ENCODE data around the gene SHANK2.

SHANK2 gene

DNA sequence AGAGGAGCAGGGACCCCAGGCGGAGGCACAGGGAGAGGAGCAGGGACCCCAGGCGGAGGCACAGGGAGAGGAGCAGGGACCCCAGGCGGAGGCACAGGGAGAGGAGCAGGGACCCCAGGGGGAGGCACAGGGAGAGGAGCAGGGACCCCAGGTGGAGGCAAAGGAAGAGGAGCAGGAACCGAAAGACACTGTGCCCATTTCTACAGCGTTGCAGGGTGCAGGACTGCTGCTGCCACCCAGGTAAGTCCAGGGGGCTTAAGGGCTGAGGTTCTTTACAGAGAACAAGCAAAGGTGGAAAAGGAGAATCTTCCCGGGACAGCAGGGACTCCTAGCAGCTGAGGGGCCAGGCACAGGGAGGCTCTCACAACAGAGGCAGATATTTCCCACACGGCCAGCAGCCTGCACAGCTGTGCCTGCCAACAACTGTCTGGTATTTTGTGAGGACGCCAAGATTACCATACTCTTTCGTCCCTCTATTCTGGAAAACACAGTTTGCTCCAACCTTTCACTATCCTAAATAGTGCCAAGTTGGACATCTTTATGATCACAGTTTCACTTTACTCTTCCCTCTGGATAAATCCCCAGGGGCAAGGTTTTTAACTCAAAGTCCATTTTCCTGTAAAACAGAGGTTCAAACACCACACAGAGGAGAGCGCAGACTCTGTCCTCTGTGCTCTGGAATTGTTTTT lies 39.4 kb downstream of the SHANK2 start:
- peaks cover 1 to 2% of the 10 kb centered on the region in 2 experiments for H3K4me1 ChIP-seq (ENCODE audit: control insufficient read depth in 1 of 2, insufficient read depth in 2 of 2, low read length in 2 of 2)
- H2BK12ac ChIP-seq (ENCODE audit: low read length), result no peak overlapping the region
- H2AK5ac ChIP-seq (ENCODE audit: low read length), result no peak overlapping the region
- no peak overlapping the region for H4K12ac ChIP-seq (ENCODE audit: low read depth, low read length)
- H4K91ac ChIP-seq (ENCODE audit: low read depth, low read length), result no peak overlapping the region
- peaks cover 0 to 16% of the 10 kb centered on the region in 2 experiments for H3K36me3 ChIP-seq (ENCODE audit: control insufficient read depth in 1 of 2, insufficient read depth in 2 of 2, low read length in 2 of 2)
- H4K8ac ChIP-seq (ENCODE audit: low read depth, low read length), result no peak overlapping the region
- H3K9me3 ChIP-seq (ENCODE audit: insufficient read depth, low read depth, low read length), result no peaks in the 10 kb centered on the region
- H3K27me3 ChIP-seq (ENCODE audit: insufficient read depth, low read length), result no peaks in the 10 kb centered on the region
- no peak overlapping the region for H2AFZ ChIP-seq (ENCODE audit: insufficient read depth, low read length, poor library complexity)
- no peak overlapping the region for H3K27ac ChIP-seq (ENCODE audit: low read depth, low read length)
- H3K79me1 ChIP-seq (ENCODE audit: low read length), result no peaks in the 10 kb centered on the region
- no peak overlapping the region for H2BK120ac ChIP-seq (ENCODE audit: insufficient read depth, low read length, poor library complexity)
- H3K23ac ChIP-seq (ENCODE audit: low read length), result no peak overlapping the region
- no peak overlapping the region for H2BK5ac ChIP-seq (ENCODE audit: low read depth, low read length, poor library complexity)
- no peaks in the 10 kb centered on the region for H3K79me2 ChIP-seq (ENCODE audit: control insufficient read depth, insufficient read depth, low read length, poor library complexity)
- no peak overlapping the region for H3K18ac ChIP-seq (ENCODE audit: low read length)
- no peak overlapping the region for H3K14ac ChIP-seq (ENCODE audit: low read length)
- no peak overlapping the region for H3K4me2 ChIP-seq (ENCODE audit: low read length)
- H3K4ac ChIP-seq (ENCODE audit: low read depth, low read length), result no peak overlapping the region
- DNase-seq, result no peak
- no peak overlapping the region for H3K4me3 ChIP-seq (ENCODE audit: low read depth, low read length)
- no CpG with 5 or more reads among the region's 10 CpGs for WGBS (ENCODE audit: extremely low coverage, insufficient coverage, insufficient read length)
- no peak overlapping the region for H3K9ac ChIP-seq (ENCODE audit: low read length)

DNA sequence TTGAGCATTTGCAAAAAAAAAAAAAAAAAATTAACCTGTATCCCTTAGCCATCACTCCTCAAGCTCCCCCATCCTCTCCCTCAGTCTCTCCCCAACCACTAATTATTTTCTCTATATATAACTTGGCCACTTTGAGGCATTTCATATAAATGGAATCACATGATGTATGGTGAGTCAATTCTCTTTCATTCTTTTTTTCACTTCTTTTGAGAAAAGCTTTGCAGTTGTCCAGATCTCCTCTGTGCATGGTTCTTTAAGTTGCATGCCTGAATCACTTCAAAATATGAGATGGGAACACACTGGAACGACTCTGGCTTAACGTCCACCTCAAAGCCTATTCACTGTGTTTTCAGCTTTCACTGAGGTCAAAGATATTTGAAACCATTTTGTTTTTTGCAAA lies 40.7 kb downstream of the SHANK2 start:
- Histone ChIP-seq H3K27me3 (ENCODE audit: insufficient read depth, low read length) (no peaks in the 10 kb centered on the region), H4K8ac (ENCODE audit: low read depth, low read length) (no peak overlapping the region), H2AK5ac (ENCODE audit: low read length) (no peak overlapping the region), H3K36me3 (ENCODE audit: control insufficient read depth in 1 of 2, insufficient read depth in 2 of 2, low read length in 2 of 2) (peaks cover 0 to 16% of the 10 kb centered on the region in 2 experiments), H3K14ac (ENCODE audit: low read length) (no peak overlapping the region), H3K23ac (ENCODE audit: low read length) (no peak overlapping the region), H3K4me3 (ENCODE audit: low read depth, low read length) (no peak overlapping the region), H2BK12ac (ENCODE audit: low read length) (no peak overlapping the region), H3K9ac (ENCODE audit: low read length) (no peak overlapping the region), H4K91ac (ENCODE audit: low read depth, low read length) (no peak overlapping the region), H3K4ac (ENCODE audit: low read depth, low read length) (no peak overlapping the region), H4K12ac (ENCODE audit: low read depth, low read length) (no peak overlapping the region), H3K18ac (ENCODE audit: low read length) (no peak overlapping the region), H2BK5ac (ENCODE audit: low read depth, low read length, poor library complexity) (no peak overlapping the region), H3K79me1 (ENCODE audit: low read length) (no peaks in the 10 kb centered on the region), H3K4me2 (ENCODE audit: low read length) (no peak overlapping the region), H3K27ac (ENCODE audit: low read depth, low read length) (no peak overlapping the region), H2AFZ (ENCODE audit: insufficient read depth, low read length, poor library complexity) (no peak overlapping the region), H3K4me1 (ENCODE audit: control insufficient read depth in 1 of 2, insufficient read depth in 2 of 2, low read length in 2 of 2) (peaks cover 3% of the 10 kb centered on the region in 2 experiments), H2BK120ac (ENCODE audit: insufficient read depth, low read length, poor library complexity) (no peak overlapping the region), H3K79me2 (ENCODE audit: control insufficient read depth, insufficient read depth, low read length, poor library complexity) (no peaks in the 10 kb centered on the region), H3K9me3 (ENCODE audit: insufficient read depth, low read depth, low read length) (no peaks in the 10 kb centered on the region)
- no peak for DNase-seq
- WGBS (ENCODE audit: extremely low coverage, insufficient coverage, insufficient read length), result no CpG with 5 or more reads among the region's 2 CpGs

DNA sequence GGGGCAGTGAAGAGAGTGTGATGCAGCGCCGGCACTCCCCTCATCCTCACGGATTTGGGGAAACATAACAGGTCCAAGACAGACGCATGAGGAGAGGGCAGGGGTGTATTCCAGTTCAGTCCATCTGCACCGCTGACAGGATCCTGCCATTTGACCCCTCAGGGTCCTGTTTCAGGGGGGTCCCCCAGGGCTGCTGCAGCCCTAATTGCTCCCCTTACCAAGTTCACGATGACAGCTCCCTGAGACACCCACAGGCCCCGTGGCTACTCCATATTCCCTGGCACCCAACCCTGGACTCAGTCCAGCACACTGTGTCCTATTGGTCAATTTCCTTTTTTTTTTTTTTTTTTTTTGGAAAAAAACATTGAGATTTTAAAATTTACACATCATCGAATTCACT lies 41.5 kb downstream of the SHANK2 start:
- Histone ChIP-seq H3K4me1 (ENCODE audit: control insufficient read depth in 1 of 2, insufficient read depth in 2 of 2, low read length in 2 of 2) (peaks cover 8 to 10% of the 10 kb centered on the region in 2 experiments), H3K9ac (ENCODE audit: low read length) (no peak overlapping the region), H3K4ac (ENCODE audit: low read depth, low read length) (no peak overlapping the region), H2AK5ac (ENCODE audit: low read length) (no peak overlapping the region), H3K27me3 (ENCODE audit: insufficient read depth, low read length) (no peaks in the 10 kb centered on the region), H3K4me3 (ENCODE audit: low read depth, low read length) (no peak overlapping the region), H3K23ac (ENCODE audit: low read length) (no peak overlapping the region), H3K9me3 (ENCODE audit: insufficient read depth, low read depth, low read length) (no peaks in the 10 kb centered on the region), H3K27ac (ENCODE audit: low read depth, low read length) (no peak overlapping the region), H4K8ac (ENCODE audit: low read depth, low read length) (no peak overlapping the region), H2BK12ac (ENCODE audit: low read length) (no peak overlapping the region), H3K18ac (ENCODE audit: low read length) (no peak overlapping the region), H4K12ac (ENCODE audit: low read depth, low read length) (no peak overlapping the region), H2AFZ (ENCODE audit: insufficient read depth, low read length, poor library complexity) (no peak overlapping the region), H2BK5ac (ENCODE audit: low read depth, low read length, poor library complexity) (no peak overlapping the region), H3K14ac (ENCODE audit: low read length) (no peak overlapping the region), H3K4me2 (ENCODE audit: low read length) (no peak overlapping the region), H3K79me1 (ENCODE audit: low read length) (no peaks in the 10 kb centered on the region), H3K79me2 (ENCODE audit: control insufficient read depth, insufficient read depth, low read length, poor library complexity) (no peaks in the 10 kb centered on the region), H3K36me3 (ENCODE audit: control insufficient read depth in 1 of 2, insufficient read depth in 2 of 2, low read length in 2 of 2) (peaks cover 0 to 15% of the 10 kb centered on the region in 2 experiments), H4K91ac (ENCODE audit: low read depth, low read length) (no peak overlapping the region), H2BK120ac (ENCODE audit: insufficient read depth, low read length, poor library complexity) (no peak overlapping the region)
- WGBS (ENCODE audit: extremely low coverage, insufficient coverage, insufficient read length), result no CpG with 5 or more reads among the region's 8 CpGs
- DNase-seq, result no peak

DNA sequence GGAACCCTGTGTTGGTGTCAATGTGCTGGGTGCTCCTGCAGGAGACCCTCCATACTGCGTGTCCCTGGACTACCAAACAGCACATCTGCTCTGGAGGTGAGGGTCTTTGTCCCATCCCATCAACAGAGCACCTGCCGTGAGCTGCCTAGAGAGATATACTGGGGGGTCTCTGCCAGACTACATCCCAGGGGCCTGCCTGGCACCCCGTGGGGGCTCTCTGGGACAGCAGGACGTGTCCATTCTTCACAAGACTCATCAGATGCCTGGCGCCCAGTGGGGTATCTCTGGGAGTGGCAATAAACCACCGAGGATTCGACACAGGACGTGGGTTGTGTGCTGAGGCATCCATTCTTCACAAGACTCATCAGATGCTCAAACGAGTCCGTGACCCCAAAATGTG lies 42.7 kb downstream of the SHANK2 start:
- Histone ChIP-seq H3K9me3 (ENCODE audit: insufficient read depth, low read depth, low read length) (no peaks in the 10 kb centered on the region), H3K36me3 (ENCODE audit: control insufficient read depth in 1 of 2, insufficient read depth in 2 of 2, low read length in 2 of 2) (peaks cover 0 to 12% of the 10 kb centered on the region in 2 experiments), H4K8ac (ENCODE audit: low read depth, low read length) (no peak overlapping the region), H2AFZ (ENCODE audit: insufficient read depth, low read length, poor library complexity) (no peak overlapping the region), H4K12ac (ENCODE audit: low read depth, low read length) (no peak overlapping the region), H3K27me3 (ENCODE audit: insufficient read depth, low read length) (no peaks in the 10 kb centered on the region), H2BK5ac (ENCODE audit: low read depth, low read length, poor library complexity) (no peak overlapping the region), H3K9ac (ENCODE audit: low read length) (no peak overlapping the region), H3K79me2 (ENCODE audit: control insufficient read depth, insufficient read depth, low read length, poor library complexity) (no peaks in the 10 kb centered on the region), H3K27ac (ENCODE audit: low read depth, low read length) (no peak overlapping the region), H3K4me2 (ENCODE audit: low read length) (no peak overlapping the region), H3K14ac (ENCODE audit: low read length) (no peak overlapping the region), H3K23ac (ENCODE audit: low read length) (no peak overlapping the region), H3K4me1 (ENCODE audit: control insufficient read depth in 1 of 2, insufficient read depth in 2 of 2, low read length in 2 of 2) (peaks cover 11 to 12% of the 10 kb centered on the region in 2 experiments), H3K79me1 (ENCODE audit: low read length) (no peaks in the 10 kb centered on the region), H4K91ac (ENCODE audit: low read depth, low read length) (no peak overlapping the region), H3K4me3 (ENCODE audit: low read depth, low read length) (no peak overlapping the region), H2BK120ac (ENCODE audit: insufficient read depth, low read length, poor library complexity) (no peak overlapping the region), H2AK5ac (ENCODE audit: low read length) (no peak overlapping the region), H3K4ac (ENCODE audit: low read depth, low read length) (no peak overlapping the region), H2BK12ac (ENCODE audit: low read length) (no peak overlapping the region), H3K18ac (ENCODE audit: low read length) (no peak overlapping the region)
- DNase-seq, result no peak
- WGBS (ENCODE audit: extremely low coverage, insufficient coverage, insufficient read length), result no CpG with 5 or more reads among the region's 10 CpGs

All from trophoblast cell (in vitro differentiated cells and primary cell).